Muscle of arm (tissue), 12 donors: ENCODE data around the gene TTC16. TPM values are rescaled to one million over a fixed set of nuclear protein-coding genes. Genes with fewer than 3 reads are reported as not detected.
A peak's percentile ranks its signal among the peaks of the same experiment; 100 is the strongest.

Experiments used
- DNase-seq: peaks from one replicate; pipeline ENCODE4 v3.0.0-alpha.2; 2013
- polyA plus RNA-seq, 12 donors: library from polyadenylated mRNA; unstranded; fragments of 120-200 nt; gene quantifications; one replicate each; pipeline ENCODE4 v1.2.1, GENCODE V29; 2013; ENCODE audit not compliant: insufficient read length in 12 of 12

TTC16 gene
- polyA plus RNA-seq, 12 donors = 0.03 to 0.17 (median 0.05) TPM; not detected in 7

GRCh38 chr9:127720865-127721227, 5.0 kb downstream of the TTC16 start:
- no peak for DNase-seq

GRCh38 chr9:127721391-127721821, 5.5 kb downstream of the TTC16 start:
- no peak for DNase-seq

GRCh38 chr9:127722055-127722745, 6.3 kb downstream of the TTC16 start:
- DNase-seq = no peak

GRCh38 chr9:127723013-127723412, 7.1 kb downstream of the TTC16 start:
- DNase-seq = no peak

- no peak for DNase-seq
Observed at GRCh38 chr9:127723444-127723843, 7.6 kb downstream of the TTC16 start.

GRCh38 chr9:127724012-127724411, 8.1 kb downstream of the TTC16 start:
- DNase-seq = no peak

GRCh38 chr9:127726871-127727270, 11.0 kb downstream of the TTC16 start:
- DNase-seq = no peak

GRCh38 chr9:127728808-127729207, 12.9 kb downstream of the TTC16 start:
- DNase-seq = no peak

GRCh38 chr9:127729522-127730256, 13.8 kb downstream of the TTC16 start:
- DNase-seq = no peak

- no peak for DNase-seq
Observed at GRCh38 chr9:127730262-127730661, 14.4 kb downstream of the TTC16 start.

GRCh38 chr9:127730799-127731410, 15.0 kb downstream of the TTC16 start:
- no peak for DNase-seq

GRCh38 chr9:127731938-127732337, 16.1 kb downstream of the TTC16 start:
- DNase-seq = no peak

GRCh38 chr9:127732444-127732843, 16.6 kb downstream of the TTC16 start:
- no peak for DNase-seq

- DNase-seq = no peak
Observed at GRCh38 chr9:127733614-127734013, 17.7 kb downstream of the TTC16 start.

- DNase-seq = no peak
Observed at GRCh38 chr9:127734247-127734746, 18.4 kb downstream of the TTC16 start.

- peak; percentile 98 for DNase-seq
Observed at GRCh38 chr9:127734747-127735529, 19.1 kb downstream of the TTC16 start, which contains the start of gene TOR2A. TOR2A (minus strand) TSS chr9:127735294; CDS start chr9:127735270, 24 bp downstream.

- no peak for DNase-seq
Observed at GRCh38 chr9:127735530-127736185, 19.8 kb downstream of the TTC16 start.

GRCh38 chr9:127738666-127739065, 22.8 kb downstream of the TTC16 start:
- DNase-seq = no peak

GRCh38 chr9:127739614-127740330, 23.9 kb downstream of the TTC16 start:
- no peak for DNase-seq

- peak; percentile 43 for DNase-seq
Observed at GRCh38 chr9:127741831-127742434, 26.1 kb downstream of the TTC16 start.
